NCI-H146 (cell line): ENCODE measurements around the gene ADAT3.

ENCODE experiments used
- DNase-seq: peaks from one replicate; lab custom pipeline; 2025; lab: John Stamatoyannopoulos, UW

ADAT3 gene

GRCh38 chr19:1938071-1938470 lies 32.9 kb downstream of the ADAT3 start:
- no peak for DNase-seq

GRCh38 chr19:1941146-1942077 lies 36.2 kb downstream of the ADAT3 start, which contains the start of gene CSNK1G2:
Gene CSNK1G2 (plus strand): TSS chr19:1941172. CDS start chr19:1969773, 28,601 bp downstream.
- no peak for DNase-seq

- peak; percentile 53 for DNase-seq
These were observed 37.1 kb downstream of the ADAT3 start for GRCh38 chr19:1942078-1942933.

GRCh38 chr19:1942934-1943555 lies 37.8 kb downstream of the ADAT3 start:
- DNase-seq, result no peak

- DNase-seq, result no peak
These were observed 38.5 kb downstream of the ADAT3 start for GRCh38 chr19:1943661-1944087.

- DNase-seq, result no peak
These were observed 39.1 kb downstream of the ADAT3 start for GRCh38 chr19:1944088-1944915.

GRCh38 chr19:1944916-1945561 lies 39.8 kb downstream of the ADAT3 start:
- no peak for DNase-seq

- DNase-seq, result peak; percentile 11
These were observed 40.7 kb downstream of the ADAT3 start for GRCh38 chr19:1945899-1946298.

- no peak for DNase-seq
These were observed 42.5 kb downstream of the ADAT3 start for GRCh38 chr19:1947651-1948209.

- DNase-seq, result no peak
These were observed 44.3 kb downstream of the ADAT3 start for GRCh38 chr19:1949304-1950101.

- DNase-seq, result no peak
These were observed 45.4 kb downstream of the ADAT3 start for GRCh38 chr19:1950640-1951039.

- DNase-seq, result no peak
These were observed 47.4 kb downstream of the ADAT3 start for GRCh38 chr19:1952635-1953034.

- DNase-seq, result no peak
These were observed 47.8 kb downstream of the ADAT3 start for GRCh38 chr19:1953037-1953436.

GRCh38 chr19:1953441-1954094 lies 48.4 kb downstream of the ADAT3 start:
- no peak for DNase-seq

GRCh38 chr19:1954532-1954933 lies 49.3 kb downstream of the ADAT3 start:
- DNase-seq, result no peak

- DNase-seq, result no peak
These were observed 50.2 kb downstream of the ADAT3 start for GRCh38 chr19:1955171-1956121.

GRCh38 chr19:1956122-1956494 lies 50.9 kb downstream of the ADAT3 start:
- DNase-seq, result no peak
